ENCODE data around the gene KIF18B. TPM values are rescaled to one million over a fixed set of nuclear protein-coding genes. Genes with fewer than 3 reads are reported as not detected.

The KIF18B gene
- total RNA-seq, 1 donor from 2014 or later, result 1.7 TPM

- ChIA-PET CTCF (interaction anchor here (1.4 kb wide), 1 partner anchor 129 kb away, joined by 3 read pairs; no protein-coding TSS in a partner anchor), POLR2A (no interaction called here)
- H3K4me3 Mint-ChIP-seq, result peak overlapping the region; percentile 78
- ATAC-seq (ENCODE audit: low read depth), result no peak
- TF ChIP-seq CTCF (IDR thresholded peaks at IDR 0.05), result no peak
- no peak overlapping the region for H3K27ac Mint-ChIP-seq
- no peaks in the 10 kb centered on the region for H3K36me3 Mint-ChIP-seq (ENCODE audit: low read depth)
- H3K9me3 Mint-ChIP-seq, result no peaks in the 10 kb centered on the region
- peaks cover 37% of the 10 kb centered on the region for H3K4me1 Mint-ChIP-seq
- DNase-seq, result no peak
- intact Hi-C loops (cut with micrococcal nuclease), result loop anchor here (2.0 to 5.0 kb wide), 4 partner anchors 53 to 128 kb away; partner anchors contain the start of genes EFTUD2 and NMT1
- H3K27me3 Mint-ChIP-seq, result peaks cover 37% of the 10 kb centered on the region
Measured at GRCh38 chr17:44969144-44969780, 21.7 kb upstream of the KIF18B start.

- intact Hi-C loops (cut with micrococcal nuclease), result loop anchor here (1.0 to 5.0 kb wide), 5 partner anchors 21 to 129 kb away; partner anchors contain the start of genes EFTUD2, KIF18B and NMT1
- Mint-ChIP-seq H3K4me3 (peak within 1 kb of the TSS; percentile 78), H3K27me3 (peaks cover 44% of the 10 kb centered on the region), H3K27ac (no peak within 1 kb of the TSS), H3K36me3 (ENCODE audit: low read depth) (no peaks in the 10 kb centered on the region), H3K9me3 (no peaks in the 10 kb centered on the region), H3K4me1 (peaks cover 37% of the 10 kb centered on the region)
- TF ChIP-seq CTCF (IDR thresholded peaks at IDR 0.05), result no peak
- DNase-seq (peak; percentile 82), ATAC-seq (ENCODE audit: low read depth) (peak; percentile 98)
- POLR2A ChIA-PET, result interaction anchor here (0.6 to 0.8 kb wide), 3 partner anchors 8 to 436 kb away, joined by 3 to 4 read pairs (median 4); no protein-coding TSS in a partner anchor
- CTCF ChIA-PET, result interaction anchor here (0.9 to 1.4 kb wide), 2 partner anchors 10 to 130 kb away, joined by 3 to 4 read pairs; no protein-coding TSS in a partner anchor
Measured at GRCh38 chr17:44968225-44969143, 20.9 kb upstream of the KIF18B start, which contains the start of gene C1QL1. Gene C1QL1 (minus strand): TSS chr17:44968303. CDS start chr17:44968048, 255 bp downstream.

GRCh38 chr17:44967907-44968224 is 20.3 kb upstream of the KIF18B start:
- ChIA-PET POLR2A (interaction anchor here (0.6 to 0.8 kb wide), 2 partner anchors 8 to 83 kb away, joined by 4 read pairs; no protein-coding TSS in a partner anchor), CTCF (interaction anchor here (0.9 kb wide), 1 partner anchor 11 kb away, joined by 4 read pairs; no protein-coding TSS in a partner anchor)
- Mint-ChIP-seq H3K36me3 (ENCODE audit: low read depth) (no peaks in the 10 kb centered on the region), H3K9me3 (no peaks in the 10 kb centered on the region), H3K27me3 (peaks cover 49% of the 10 kb centered on the region), H3K4me1 (peaks cover 37% of the 10 kb centered on the region), H3K4me3 (no peak overlapping the region), H3K27ac (no peak overlapping the region)
- TF ChIP-seq CTCF (IDR thresholded peaks at IDR 0.05), result no peak
- DNase-seq, result no peak
- intact Hi-C loops (cut with micrococcal nuclease), result loop anchor here (1.0 to 5.0 kb wide), 5 partner anchors 21 to 129 kb away; partner anchors contain the start of genes EFTUD2, KIF18B and NMT1
- ATAC-seq (ENCODE audit: low read depth), result no peak

- Mint-ChIP-seq H3K4me1 (peaks cover 37% of the 10 kb centered on the region), H3K36me3 (ENCODE audit: low read depth) (no peaks in the 10 kb centered on the region), H3K27me3 (peaks cover 52% of the 10 kb centered on the region), H3K9me3 (no peaks in the 10 kb centered on the region), H3K27ac (no peak overlapping the region), H3K4me3 (peak overlapping the region; percentile 55)
- intact Hi-C loops (cut with micrococcal nuclease), result loop anchor here (5.0 kb wide), 3 partner anchors 55 to 130 kb away; partner anchors contain the start of gene NMT1
- DNase-seq (no peak), ATAC-seq (ENCODE audit: low read depth) (no peak)
- CTCF ChIA-PET, result no interaction called here
- no peak for TF ChIP-seq CTCF (IDR thresholded peaks at IDR 0.05)
- POLR2A ChIA-PET, result interaction anchor here (0.6 to 0.7 kb wide), 2 partner anchors 20 to 36 kb away, joined by 3 to 5 read pairs; partner anchors contain the start of gene KIF18B
Measured at GRCh38 chr17:44967026-44967906, 19.7 kb upstream of the KIF18B start.
